NCI-H1092 (cell line): ENCODE measurements around the gene LMX1B.

ENCODE experiments used
- DNase-seq: peaks from one replicate; lab custom pipeline; 2025; lab: John Stamatoyannopoulos, UW

LMX1B gene

DNA sequence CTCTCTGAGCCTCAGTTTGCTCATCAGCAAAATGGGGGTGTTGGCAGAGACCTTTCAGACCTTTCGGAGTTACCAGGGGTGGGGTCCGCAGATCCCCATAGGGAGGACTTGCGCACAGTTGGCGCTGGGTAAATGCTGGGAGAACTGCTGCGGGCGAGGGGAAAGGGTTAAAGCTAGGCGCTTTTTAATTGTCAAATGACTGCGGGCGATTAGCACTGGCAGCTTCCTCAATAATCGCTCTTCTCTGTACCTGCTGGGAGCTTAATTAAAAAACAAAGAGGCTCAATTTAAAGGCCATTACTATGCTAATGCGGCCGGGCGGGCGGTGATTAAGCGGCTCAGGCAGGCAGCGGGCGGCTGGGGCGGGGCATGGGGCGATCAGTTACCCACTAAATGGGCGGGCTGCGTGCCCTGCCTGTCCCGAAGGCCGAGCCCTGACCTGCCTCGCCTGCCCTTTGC, 63.0 kb downstream of the LMX1B start:
- DNase-seq, result no peak

DNA sequence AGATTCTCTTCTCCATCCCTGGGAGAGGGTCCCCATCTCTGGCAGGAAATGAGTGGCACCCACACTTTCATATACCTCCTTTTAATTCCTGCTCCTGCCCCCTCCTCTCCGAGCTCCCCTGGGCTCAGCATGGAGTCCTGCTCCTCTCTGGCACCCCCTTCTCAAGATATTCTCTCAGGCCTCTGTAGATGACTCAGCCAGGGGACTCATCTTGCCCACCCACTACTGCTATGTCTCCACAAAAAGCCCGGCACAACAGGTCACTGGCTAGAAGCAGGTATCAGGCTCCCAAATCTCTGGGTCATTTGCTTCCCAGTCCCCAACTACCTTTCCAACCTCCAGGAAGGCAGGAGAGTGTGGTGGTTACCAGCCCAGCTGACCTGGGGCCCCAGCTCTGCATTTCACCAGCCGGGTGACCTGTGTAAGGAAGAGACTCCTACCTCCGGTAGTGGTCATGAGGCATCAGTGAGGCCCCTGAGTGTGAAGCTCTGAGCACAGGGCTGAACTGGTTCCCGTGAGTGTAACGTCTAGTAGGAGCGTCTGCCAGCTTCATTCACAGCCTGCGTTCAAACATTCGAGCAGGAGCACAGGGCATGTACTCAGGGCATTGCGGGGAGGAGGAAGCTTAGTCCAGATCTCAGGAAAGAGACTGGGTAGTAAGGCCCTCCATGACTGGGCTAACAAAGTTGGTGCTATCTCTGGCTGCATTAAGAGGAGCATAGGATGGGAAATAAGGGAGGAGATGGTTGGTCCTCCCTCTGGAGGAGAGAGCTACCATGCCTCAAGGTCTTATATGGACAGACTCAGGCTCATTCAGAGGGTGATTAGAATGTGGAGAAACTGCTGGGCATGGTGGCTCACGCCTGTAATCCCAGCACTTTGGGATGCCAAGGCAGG, 63.7 kb downstream of the LMX1B start:
- no peak for DNase-seq

DNA sequence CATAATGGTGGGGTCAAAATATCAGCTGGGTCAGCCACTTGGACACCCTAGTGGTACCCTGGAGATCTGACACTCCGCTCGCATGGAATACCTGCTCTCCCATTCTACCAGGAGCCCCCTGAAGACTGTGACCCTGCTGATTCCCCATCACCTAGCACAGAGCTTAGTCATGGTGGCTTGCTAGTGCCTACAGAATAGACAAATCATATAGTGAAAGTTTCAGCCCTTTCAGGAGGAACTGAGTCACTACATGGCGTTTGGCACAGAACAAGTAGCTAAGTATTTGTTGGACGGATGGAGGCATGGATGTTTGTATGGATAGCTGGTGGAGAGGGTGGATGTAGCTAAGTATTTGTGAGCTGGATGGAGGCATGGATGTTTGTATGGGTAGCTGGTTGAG, 65.3 kb downstream of the LMX1B start:
- DNase-seq, result no peak

GRCh38 chr9:126681336-126681735, 67.6 kb downstream of the LMX1B start:
- no peak for DNase-seq

GRCh38 chr9:126682113-126682810, 68.5 kb downstream of the LMX1B start:
- no peak for DNase-seq

GRCh38 chr9:126682928-126683697, 69.4 kb downstream of the LMX1B start:
- DNase-seq, result no peak

- no peak for DNase-seq
These were observed 69.9 kb downstream of the LMX1B start for GRCh38 chr9:126683698-126684044.

DNA sequence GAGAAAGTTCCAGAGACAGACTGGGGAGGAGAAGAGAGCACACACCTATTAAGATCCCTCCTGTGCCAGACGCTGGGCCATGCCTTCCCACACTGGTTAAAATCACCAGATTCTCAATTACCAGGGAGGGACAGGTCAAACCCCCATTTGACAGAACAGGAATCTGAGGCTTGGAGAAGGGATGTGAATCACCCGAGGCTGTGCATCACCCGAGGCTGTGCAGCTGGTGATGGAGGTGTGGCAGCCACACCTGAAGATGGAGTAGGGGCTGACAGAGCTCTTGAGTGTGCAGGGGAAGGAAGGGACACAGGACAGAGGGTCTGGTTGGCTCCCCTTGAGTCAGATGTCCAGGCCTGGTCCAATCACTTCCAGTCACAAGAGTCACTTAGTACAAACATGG, 70.6 kb downstream of the LMX1B start:
- DNase-seq, result no peak

- no peak for DNase-seq
These were observed 71.3 kb downstream of the LMX1B start for GRCh38 chr9:126684965-126685465.

GRCh38 chr9:126687930-126688461, 74.3 kb downstream of the LMX1B start:
- DNase-seq, result no peak

DNA sequence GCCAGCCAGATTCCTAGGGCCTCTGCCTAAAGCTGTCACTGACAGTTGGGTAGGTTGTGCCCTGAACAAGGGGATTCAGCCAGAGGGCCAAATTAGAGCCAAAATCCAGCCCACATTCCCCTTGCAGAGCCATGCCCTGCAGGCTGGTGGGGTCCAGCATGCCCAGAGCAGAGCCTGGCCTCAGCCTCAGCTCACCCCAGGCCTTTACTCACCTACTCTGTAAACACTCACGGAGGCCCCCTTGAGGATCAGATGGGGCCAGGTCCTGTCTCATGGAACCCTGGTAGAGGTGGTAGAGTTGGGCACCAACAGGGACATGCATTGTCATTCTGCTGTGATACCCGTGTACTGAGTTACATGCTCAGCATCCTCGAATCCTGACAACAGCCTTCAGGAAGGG, 74.9 kb downstream of the LMX1B start:
- DNase-seq, result no peak

GRCh38 chr9:126689027-126689825, 75.5 kb downstream of the LMX1B start:
- no peak for DNase-seq

DNA sequence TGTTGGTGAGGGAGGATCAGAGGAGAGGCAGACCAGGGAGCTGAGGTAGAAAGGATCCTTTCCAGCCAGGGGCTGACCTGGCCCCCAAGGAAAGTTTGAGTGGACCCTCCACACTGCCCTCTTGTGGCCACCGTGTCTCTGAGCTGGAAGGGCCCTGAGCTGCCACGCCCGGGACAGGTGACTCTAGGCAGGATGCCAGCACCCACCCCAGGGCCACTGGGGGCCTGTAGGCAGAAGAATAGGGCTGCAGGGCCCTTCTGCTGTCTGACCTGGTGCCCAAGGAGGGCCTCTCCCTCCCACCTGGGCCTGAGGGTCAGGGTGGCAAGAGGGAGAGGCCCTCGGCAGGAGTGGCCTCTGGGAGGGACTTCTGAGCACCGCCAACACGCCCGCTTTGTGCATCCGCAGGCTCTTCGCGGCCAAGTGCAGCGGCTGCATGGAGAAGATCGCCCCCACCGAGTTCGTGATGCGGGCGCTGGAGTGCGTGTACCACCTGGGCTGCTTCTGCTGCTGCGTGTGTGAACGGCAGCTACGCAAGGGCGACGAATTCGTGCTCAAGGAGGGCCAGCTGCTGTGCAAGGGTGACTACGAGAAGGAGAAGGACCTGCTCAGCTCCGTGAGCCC, 76.8 kb downstream of the LMX1B start:
- DNase-seq, result no peak

GRCh38 chr9:126692041-126692758, 78.5 kb downstream of the LMX1B start:
- no peak for DNase-seq

DNA sequence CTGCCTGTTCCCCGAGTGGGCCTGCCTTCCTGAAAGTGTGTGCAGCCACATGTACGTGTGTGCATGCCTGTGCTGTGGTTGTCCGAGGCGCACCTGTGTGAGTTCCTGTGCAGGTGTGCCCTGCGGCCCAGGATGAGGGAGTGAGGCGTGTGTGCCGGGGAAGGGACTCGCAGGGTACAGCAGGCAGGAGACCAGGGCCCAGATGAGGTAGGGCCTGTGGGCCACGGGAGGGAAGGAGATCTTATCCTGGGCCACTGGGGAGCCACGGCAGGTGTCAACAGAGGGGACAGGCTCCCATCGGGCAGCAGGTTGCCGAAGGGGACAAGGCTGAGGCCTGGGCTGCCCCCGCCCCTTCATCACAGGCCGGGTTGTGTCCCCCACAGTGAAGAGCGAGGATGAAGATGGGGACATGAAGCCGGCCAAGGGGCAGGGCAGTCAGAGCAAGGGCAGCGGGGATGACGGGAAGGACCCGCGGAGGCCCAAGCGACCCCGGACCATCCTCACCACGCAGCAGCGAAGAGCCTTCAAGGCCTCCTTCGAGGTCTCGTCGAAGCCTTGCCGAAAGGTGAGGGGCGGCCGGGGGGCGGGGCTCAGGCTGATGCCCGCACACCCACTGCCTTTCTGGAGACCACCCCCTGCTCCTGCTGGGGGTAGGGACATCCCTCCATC, 79.2 kb downstream of the LMX1B start:
- no peak for DNase-seq

- DNase-seq, result no peak
These were observed 79.8 kb downstream of the LMX1B start for GRCh38 chr9:126693428-126693944.

DNA sequence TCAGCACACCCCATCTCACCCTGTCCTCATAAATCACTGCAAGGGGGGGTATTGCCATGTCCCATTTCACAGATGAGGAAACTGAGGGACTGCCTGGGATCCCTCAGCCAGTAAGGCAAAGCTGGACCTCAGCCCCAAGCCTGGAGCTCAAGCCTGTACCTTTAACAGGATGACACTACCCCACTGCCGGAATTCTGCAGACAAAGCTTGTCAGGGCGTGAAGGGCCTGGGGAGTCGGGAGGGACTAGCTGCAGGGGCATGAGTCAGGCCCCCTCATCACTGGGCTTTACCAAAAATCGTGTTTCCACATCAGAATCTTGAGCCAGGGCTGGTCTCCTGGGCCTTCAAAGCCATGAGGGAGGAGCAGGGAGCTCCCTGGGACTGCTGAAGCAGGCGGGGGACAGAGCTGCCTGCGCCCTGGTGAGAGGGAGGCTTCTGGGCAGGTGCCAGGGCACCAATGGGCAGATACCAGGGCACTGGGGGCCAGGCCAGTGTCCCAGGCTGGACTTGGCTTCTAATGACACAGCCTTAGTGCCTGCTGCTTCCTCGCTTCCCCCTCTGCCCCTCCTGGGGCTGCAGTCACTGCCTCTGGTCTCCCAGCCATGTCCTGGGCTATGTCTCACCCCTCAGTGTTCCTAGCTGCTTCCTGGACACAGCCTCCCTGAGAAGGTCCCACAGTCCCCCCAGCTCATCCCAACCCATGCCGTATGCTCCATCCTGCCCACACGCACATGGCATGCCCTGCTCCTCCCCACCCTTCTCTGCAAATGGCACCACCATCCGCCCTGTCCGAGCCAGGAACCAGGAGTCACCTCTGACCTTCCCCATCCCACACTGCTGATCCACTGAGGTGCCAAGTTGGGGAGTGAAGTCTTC, 80.7 kb downstream of the LMX1B start:
- DNase-seq, result no peak

DNA sequence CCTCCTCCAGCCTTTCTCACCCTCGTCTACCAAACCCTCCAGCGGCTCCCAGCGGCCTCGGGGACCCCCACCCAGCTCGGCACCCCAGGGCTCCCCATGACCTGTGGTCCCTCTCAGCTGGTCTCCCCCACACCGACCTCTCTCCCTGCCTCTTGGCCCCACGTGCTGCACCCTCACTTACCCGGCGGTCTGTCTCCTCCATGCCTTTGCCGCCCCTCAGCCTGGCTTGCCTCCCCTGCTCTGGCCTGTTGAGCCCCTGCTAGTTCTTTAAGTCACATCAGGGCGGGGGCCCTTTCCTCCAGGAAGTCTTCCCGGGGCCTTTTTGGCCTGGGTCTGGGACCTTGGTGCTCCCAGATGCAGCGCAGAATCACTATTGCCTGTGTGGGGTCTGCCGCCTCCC, 81.5 kb downstream of the LMX1B start:
- no peak for DNase-seq
